Measurements from ENCODE around the gene METTL25B.

DNA sequence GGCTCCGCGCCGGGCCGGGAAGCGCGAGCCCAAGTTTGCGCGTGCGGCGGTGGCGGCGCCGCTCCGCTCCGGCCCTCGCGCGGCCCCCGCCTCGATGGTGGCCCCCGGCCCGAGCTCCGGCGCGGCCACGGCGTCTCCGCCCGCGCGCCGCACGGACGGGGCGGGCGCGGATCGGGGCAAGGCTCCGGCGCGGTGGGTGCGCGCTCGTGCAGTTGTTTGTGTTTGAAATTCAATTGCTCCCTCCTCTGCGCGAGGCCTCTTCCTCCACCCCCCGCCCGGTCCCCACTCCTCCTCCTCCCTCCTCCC, 23.1 kb downstream of the METTL25B start, which contains the start of gene HDGF:
- TF ChIP-seq CTCF (IDR thresholded peaks at IDR 0.05) = no peak
- no peak for TF ChIP-seq POLR2A (IDR thresholded peaks at IDR 0.05)

Measured in uterus (tissue), 2 donors.